ENCODE measurements around the gene RASAL2. TPM values are rescaled to one million over a fixed set of nuclear protein-coding genes. Genes with fewer than 3 reads are reported as not detected.

The RASAL2 gene
- total and polyA plus RNA-seq, 2 of the 13 experiments (the other 11 are each of a cell fraction or from before 2014, with no cell fraction given): 5.4 to 5.9 TPM

DNA sequence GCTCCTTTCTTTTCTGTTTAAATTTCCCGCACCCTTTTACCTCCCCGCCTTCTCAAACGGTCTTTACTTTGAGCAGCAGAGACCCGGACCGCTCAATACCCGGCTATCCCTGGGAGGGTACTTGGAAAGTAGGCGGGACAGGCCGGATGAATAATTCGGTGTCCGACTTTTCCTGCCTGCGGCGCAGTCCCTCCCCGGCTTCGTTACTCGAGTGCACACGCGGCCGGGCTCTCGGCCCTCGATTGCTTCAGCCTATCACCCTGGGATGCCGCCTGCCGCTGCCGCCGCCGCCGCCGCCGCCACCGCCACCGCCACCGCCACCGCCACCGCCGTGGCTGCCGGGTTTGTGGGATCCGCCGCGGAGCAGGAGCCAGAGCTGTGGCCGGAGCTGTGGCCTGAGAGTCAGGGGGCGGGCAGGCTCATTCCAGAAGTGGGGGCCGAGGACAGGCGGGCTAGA is 382 bp upstream of the RASAL2 start:
- POLR2A ChIA-PET: interaction anchor here (1.1 to 2.7 kb wide), 7 partner anchors 16 to 123 kb away, joined by 3 to 12 read pairs (median 7); partner anchors contain the start of gene SEC16B
- no TSS peak for BruUV-seq (replicated peaks)
- CTCF ChIA-PET (ENCODE audit: low intra/inter-chr PET ratio, low total read pairs): no interaction called here
- TF ChIP-seq ATF1 (CRISPR knock-in tag; IDR thresholded peaks at IDR 0.05): no peak
- TF ChIP-seq ZNF225 (CRISPR knock-in tag; IDR thresholded peaks at IDR 0.05): no peak
- TF ChIP-seq KDM4B (CRISPR knock-in tag; IDR thresholded peaks at IDR 0.05): 0 out of 2 replicates have a peak, but pooled peaks have one; percentile 28
- TF ChIP-seq SPEN (CRISPR knock-in tag; IDR thresholded peaks at IDR 0.05; ENCODE audit: low read depth): peak; percentile 50; the same call in 1 of the 2 replicates
- TF ChIP-seq SRF (IDR thresholded peaks at IDR 0.05; ENCODE audit: low read depth, low read length): peak; percentile 92
- TF ChIP-seq POLR2AphosphoS2 (IDR thresholded peaks at IDR 0.05; ENCODE audit: low read depth, low read length): 0 out of 2 replicates have a peak, but pooled peaks have one; percentile 78
- TF ChIP-seq FOXK1 (CRISPR knock-in tag; IDR thresholded peaks at IDR 0.05; ENCODE audit: borderline replicate concordance, low read depth): peak; percentile 63; the same call in 1 of the 2 replicates
- TF ChIP-seq MTF1 (CRISPR knock-in tag; IDR thresholded peaks at IDR 0.05): no peak
- TF ChIP-seq MXD4 (CRISPR knock-in tag; IDR thresholded peaks at IDR 0.05): 0 out of 2 replicates have a peak, but pooled peaks have one; percentile 30
- no peak for TF ChIP-seq KMT2A (CRISPR knock-in tag; IDR thresholded peaks at IDR 0.05)
- TF ChIP-seq ZNF556 (CRISPR knock-in tag; IDR thresholded peaks at IDR 0.05; ENCODE audit: borderline replicate concordance): peak; percentile 9; the same call in 1 of the 2 replicates
- peak; percentile 33; the same call in 1 of the 2 replicates for TF ChIP-seq NFYC (CRISPR knock-in tag; IDR thresholded peaks at IDR 0.05)
- peak; percentile 15; the same call in 1 of the 2 replicates for TF ChIP-seq ZNF331 (CRISPR knock-in tag; IDR thresholded peaks at IDR 0.05)
- no peak for TF ChIP-seq ZNF660 (CRISPR knock-in tag; IDR thresholded peaks at IDR 0.05; ENCODE audit: borderline replicate concordance, low read depth)
- no peak for TF ChIP-seq TCF7L2 (IDR thresholded peaks at IDR 0.05; ENCODE audit: low read depth, low read length)
- peak; percentile 69 for TF ChIP-seq KAT8 (CRISPR knock-in tag; IDR thresholded peaks at IDR 0.05)
- TF ChIP-seq NFKBIZ (CRISPR knock-in tag; IDR thresholded peaks at IDR 0.05): no peak
- peak; percentile 92; the same call in 1 of the 2 replicates for TF ChIP-seq KMT2B (CRISPR knock-in tag; IDR thresholded peaks at IDR 0.05)
- peak; percentile 67; the same call in 1 of the 2 replicates for TF ChIP-seq EEA1 (CRISPR knock-in tag; IDR thresholded peaks at IDR 0.05; ENCODE audit: borderline replicate concordance)
- TF ChIP-seq FOXO1 (CRISPR knock-in tag; IDR thresholded peaks at IDR 0.05): no peak
- TF ChIP-seq, protein P1, sequence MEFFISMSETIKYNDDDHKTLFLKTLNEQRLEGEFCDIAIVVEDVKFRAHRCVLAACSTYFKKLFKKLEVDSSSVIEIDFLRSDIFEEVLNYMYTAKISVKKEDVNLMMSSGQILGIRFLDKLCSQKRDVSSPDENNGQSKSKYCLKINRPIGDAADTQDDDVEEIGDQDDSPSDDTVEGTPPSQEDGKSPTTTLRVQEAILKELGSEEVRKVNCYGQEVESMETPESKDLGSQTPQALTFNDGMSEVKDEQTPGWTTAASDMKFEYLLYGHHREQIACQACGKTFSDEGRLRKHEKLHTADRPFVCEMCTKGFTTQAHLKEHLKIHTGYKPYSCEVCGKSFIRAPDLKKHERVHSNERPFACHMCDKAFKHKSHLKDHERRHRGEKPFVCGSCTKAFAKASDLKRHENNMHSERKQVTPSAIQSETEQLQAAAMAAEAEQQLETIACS (CRISPR knock-in tag; IDR thresholded peaks at IDR 0.05): no peak; the same call in 1 of the 2 replicates
- no peak for TF ChIP-seq EHMT2 (IDR thresholded peaks at IDR 0.05; ENCODE audit: borderline replicate concordance, low read depth, low read length)
- no peak for TF ChIP-seq NFATC3 (CRISPR knock-in tag; IDR thresholded peaks at IDR 0.05)
- TF ChIP-seq, protein P2, sequence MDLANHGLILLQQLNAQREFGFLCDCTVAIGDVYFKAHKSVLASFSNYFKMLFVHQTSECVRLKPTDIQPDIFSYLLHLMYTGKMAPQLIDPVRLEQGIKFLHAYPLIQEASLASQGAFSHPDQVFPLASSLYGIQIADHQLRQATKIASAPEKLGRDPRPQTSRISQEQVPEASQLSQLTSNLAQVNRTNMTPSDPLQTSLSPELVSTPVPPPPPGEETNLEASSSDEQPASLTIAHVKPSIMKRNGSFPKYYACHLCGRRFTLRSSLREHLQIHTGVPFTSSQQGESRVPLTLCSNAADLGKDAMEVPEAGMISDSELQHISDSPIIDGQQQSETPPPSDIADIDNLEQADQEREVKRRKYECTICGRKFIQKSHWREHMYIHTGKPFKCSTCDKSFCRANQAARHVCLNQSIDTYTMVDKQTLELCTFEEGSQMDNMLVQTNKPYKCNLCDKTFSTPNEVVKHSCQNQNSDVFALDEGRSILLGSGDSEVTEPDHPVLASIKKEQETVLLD (CRISPR knock-in tag; IDR thresholded peaks at IDR 0.05; ENCODE audit: low read depth): peak; percentile 67
- 0 out of 2 replicates have a peak, but pooled peaks have one; percentile 22 for TF ChIP-seq ZNF746 (CRISPR knock-in tag; IDR thresholded peaks at IDR 0.05)
- TF ChIP-seq DNMT3B (CRISPR knock-in tag; conservative IDR thresholded peaks at IDR 0.05): peak; percentile 72; the same call in 1 of the 2 replicates

More for the DNA sequence above, 382 bp upstream of the RASAL2 start:
- Histone ChIP-seq H2AFZ (ENCODE audit: low read length) (peak overlapping the region; percentile 89), H3K36me3 (replicated peaks in 1 of 2; ENCODE audit: control insufficient read depth in 1 of 2, insufficient read depth in 2 of 2, low read length in 2 of 2) (no peaks in the 10 kb centered on the region), H3K4me1 (ENCODE audit: insufficient read depth, low read length) (peaks cover 62% of the 10 kb centered on the region), H3K9me3 (ENCODE audit: low read length) (no peaks in the 10 kb centered on the region), H3K27ac (ENCODE audit: extremely low read length, insufficient read depth, low read length) (peak overlapping the region; percentile 77), H3K4me3 (replicated peaks in 1 of 3; ENCODE audit: insufficient read depth in 1 of 3, low read depth in 2 of 3, low read length in 3 of 3) (peak overlapping the region; percentile 92 to 97 (median 96)), H3K79me2 (ENCODE audit: insufficient read depth, low read length) (peaks cover 32% of the 10 kb centered on the region), H3K9ac (ENCODE audit: insufficient read depth, low read depth, low read length) (peak overlapping the region; percentile 85), H3K27me3 (ENCODE audit: control insufficient read depth in 1 of 2, insufficient read depth in 2 of 2, low read length in 2 of 2) (no peaks in the 10 kb centered on the region; a peak in 1 of 5 replicates), H4K20me1 (ENCODE audit: insufficient read depth, low read length) (no peaks in the 10 kb centered on the region), H3K4me2 (ENCODE audit: low read depth, low read length) (peak overlapping the region; percentile 96)
- intact Hi-C loops (cut with micrococcal nuclease; ENCODE audit: unreplicated experiment) (loop anchor here (2.0 to 10.0 kb wide), 3 partner anchors 33 to 191 kb away; no protein-coding TSS in a partner anchor), in situ Hi-C loops (cut with HindIII; ENCODE audit: extremely low pct_ligation_motif_present, low pct_unique_long_range_greater_than_20kb) (no loop called here)
- 0% methylated on average over 10 of the region's 42 CpGs for WGBS (ENCODE audit: low lambda C conversion rate)
- no peak for FAIRE-seq
- ATAC-seq: peak; percentile 66
- peak; percentile 90 for DNase-seq (ENCODE audit: low spot score)

All from HepG2 (cell line).